ENCODE measurements around the gene IFNB1. TPM values are rescaled to one million over a fixed set of nuclear protein-coding genes. Genes with fewer than 3 reads are reported as not detected.
A peak's percentile ranks its signal among the peaks of the same experiment; 100 is the strongest.

IFNB1 gene
- total RNA-seq, 1 experiment from 2014 or later: not detected

DNA sequence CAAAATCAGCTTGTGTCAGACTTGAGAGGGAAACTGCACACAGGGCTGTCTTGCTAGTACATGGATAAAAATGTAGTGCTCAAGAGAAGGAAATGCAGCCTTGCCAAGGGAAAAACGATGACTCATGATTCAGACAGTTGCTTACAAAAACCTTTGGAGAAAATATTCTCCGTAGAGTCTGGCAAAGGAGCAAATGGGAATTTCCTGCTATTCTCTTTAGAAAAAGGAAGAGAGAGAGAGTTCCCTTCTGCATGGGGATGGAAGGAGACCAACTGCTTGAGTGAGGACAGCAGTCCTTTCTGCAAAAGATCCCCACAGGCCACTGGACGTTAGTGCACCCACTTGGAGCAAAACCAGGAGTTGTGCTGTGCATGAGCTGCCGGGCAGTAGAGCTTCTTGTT is 7.6 kb downstream of the IFNB1 start:
- peak; percentile 57 for DNase-seq (ENCODE audit: low spot score)

DNA sequence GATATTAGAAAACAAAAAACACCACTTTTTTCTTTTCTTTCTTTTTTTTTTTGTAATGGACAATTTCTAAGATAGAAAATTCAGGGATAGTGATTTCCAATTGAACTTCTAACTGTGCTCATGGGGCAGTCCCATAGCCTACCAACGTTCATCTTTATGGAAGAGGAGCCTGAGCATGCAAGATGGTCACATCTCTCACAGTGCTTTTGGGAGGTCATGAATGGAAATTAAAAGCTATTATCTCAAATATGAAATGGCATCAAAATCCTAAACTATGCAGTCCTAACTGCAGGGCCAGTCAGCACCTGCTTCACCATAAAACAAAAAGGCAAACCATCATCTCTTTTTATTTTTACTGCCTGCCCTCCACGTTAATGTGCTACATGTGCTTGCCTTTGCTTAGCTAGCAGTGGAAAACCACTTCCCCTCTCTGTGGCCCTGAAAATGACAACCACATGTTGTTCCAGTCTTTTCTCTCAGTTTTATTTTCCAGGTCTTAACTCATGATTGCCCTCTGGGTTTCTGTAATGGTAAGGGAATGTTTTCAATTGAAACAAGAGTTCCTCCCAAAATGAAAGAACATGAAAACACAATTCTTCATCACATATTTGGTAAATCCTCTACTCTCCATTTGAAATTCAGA is 16.7 kb downstream of the IFNB1 start:
- DNase-seq (ENCODE audit: low spot score): no peak

DNA sequence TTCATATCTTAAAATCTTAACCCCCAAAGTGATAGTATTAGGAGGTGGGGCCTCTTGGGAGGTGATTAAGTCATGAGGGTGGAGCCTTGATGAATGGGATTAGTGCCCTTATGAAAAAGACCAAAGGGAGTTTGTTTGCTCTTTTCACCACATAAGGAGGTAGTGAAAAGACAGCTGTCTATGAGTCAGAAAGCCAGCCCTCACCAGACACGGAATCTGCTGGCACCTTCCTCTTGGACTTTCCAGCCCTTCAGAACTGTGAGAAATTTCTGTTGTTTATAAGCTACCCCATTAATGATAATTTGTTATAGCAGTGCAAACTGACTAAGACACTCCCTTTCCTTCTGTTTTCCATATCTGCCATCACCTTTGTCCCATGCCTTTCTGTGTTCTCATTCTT is 20.8 kb downstream of the IFNB1 start:
- peak; percentile 52 for DNase-seq (ENCODE audit: low spot score)

DNA sequence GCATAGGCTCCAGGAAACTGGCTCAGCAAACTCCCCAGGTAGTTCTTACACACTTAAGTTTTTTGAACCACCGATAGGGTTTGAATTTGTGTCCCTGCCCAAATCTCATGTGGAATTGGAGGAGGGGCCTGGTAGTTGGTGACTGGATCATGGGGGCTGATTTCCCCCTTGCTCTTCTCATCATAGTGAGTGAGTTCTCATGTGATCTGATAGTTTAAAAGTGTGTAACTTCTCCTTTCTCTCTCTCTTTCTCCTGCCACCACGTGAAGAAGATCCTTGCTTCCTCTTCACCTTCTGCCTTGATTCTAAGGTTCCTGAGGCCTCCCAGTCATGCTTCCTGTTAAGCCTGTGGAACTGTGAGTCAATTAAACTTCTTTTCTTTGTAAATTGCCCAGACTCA is 23.9 kb downstream of the IFNB1 start:
- DNase-seq (ENCODE audit: low spot score): no peak

DNA sequence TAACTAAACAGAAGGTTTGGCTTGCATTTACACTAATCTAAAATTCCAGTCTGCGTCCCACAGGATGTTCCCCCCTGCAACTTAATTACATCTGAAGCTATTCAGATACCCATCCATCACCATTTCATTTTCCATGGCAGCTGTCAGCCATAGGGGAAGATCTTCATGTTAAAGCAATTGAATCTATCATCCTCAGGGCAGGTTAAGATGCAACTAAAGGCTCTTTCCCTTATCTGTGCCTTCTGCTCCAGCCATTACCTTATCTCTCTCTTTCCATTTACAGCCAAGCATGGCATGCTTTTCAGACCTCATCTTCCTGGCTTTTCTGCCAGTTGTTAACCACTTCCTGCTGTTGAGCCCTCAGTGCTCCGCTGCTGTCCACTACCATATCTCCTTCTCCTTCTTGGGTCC is 30.5 kb downstream of the IFNB1 start:
- DNase-seq (ENCODE audit: low spot score): no peak

DNA sequence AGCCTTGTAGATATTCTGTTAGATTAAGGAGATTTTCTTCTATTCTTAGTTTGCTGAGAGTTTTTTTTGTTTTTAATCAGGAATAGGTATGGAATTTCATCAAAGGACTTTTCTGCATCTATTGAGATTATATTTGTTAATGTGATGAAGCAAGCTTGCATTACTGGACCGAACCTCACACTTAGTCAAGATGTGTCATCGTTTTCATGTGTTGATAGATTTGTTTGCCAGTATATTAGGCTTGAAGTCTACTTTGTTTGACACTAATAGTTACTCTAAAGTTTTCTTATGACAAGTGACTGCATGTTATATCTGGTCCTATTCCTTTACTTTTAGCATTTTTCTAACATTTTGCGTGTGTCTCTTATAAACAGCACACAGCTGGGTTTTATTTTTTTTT is 33.9 kb downstream of the IFNB1 start:
- no peak for DNase-seq (ENCODE audit: low spot score)

DNA sequence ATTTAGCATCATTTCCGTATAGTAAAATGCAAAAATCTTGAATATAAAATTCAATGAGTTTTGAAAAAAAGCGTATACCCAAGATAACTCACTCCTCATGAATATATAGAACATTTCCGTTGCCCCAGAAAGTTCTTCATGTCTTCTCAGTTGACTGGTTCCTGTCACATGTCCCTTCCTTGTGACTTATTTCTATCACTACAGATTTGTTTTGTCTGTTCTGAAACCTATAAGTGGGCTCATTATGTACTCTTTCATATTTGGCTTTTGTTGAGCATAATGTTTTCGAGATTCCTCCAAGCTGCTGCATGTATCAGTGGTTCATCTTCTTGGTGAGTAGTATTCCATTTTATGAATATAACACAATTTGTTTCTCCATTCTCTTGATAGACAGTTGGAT is 35.3 kb downstream of the IFNB1 start:
- DNase-seq (ENCODE audit: low spot score): no peak

DNA sequence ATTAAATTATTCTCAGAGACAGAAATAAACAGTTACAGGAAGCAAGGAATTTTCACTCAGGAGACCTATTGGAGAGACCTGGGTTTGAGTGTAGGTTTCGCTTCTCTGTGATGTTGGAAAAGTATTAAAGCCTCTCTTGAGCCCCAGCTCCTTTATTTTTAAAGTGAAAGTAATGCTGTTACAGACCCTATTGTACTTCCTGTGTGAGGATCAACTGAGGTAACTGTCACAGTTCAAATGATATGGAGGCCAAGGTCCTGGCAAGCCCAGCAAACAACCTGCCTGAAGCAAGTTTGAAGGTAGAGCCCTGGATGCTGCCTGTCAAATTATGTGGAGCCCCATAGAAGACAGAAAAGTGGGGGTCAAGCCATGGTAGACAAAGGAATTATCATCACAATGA is 38.4 kb downstream of the IFNB1 start:
- no peak for DNase-seq (ENCODE audit: low spot score)

DNA sequence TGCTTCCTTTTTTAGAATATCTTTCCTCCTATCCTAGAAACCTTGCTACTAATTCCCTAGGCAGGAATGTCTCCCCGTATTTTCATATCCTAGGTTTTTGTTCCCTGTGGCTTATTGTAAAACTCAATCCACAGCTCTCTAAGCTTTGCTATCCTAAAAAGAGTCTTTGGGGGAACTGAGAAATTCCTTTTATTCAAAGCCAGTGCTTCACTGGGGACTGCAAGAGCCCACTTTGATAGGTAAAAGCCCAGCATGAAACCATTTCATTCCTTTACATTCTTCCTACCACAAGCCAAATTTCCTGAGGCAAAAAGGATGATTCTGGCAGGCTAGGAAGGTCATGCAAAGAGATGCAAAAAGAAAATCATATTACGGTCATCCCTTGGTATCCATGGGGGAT is 40.5 kb downstream of the IFNB1 start:
- DNase-seq (ENCODE audit: low spot score): no peak

DNA sequence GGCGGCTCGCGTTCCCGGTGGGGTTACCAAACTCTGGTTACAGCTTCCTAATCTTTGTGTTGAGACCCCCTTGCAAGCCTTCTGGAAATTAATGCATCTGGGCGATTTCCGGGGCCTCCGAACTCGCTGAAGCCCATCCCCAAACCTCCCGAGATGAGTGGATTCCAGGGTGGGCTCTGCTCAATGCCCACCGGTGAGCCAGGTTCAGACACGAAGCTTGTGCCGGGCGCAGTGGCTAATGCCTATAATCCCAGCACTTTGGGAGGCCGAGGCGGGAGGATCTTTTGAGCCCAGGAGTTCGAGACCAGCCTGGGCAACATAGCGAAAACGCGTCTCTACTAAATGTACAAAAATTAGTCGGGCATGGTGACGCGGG is 45.9 kb downstream of the IFNB1 start:
- DNase-seq (ENCODE audit: low spot score): no peak

DNA sequence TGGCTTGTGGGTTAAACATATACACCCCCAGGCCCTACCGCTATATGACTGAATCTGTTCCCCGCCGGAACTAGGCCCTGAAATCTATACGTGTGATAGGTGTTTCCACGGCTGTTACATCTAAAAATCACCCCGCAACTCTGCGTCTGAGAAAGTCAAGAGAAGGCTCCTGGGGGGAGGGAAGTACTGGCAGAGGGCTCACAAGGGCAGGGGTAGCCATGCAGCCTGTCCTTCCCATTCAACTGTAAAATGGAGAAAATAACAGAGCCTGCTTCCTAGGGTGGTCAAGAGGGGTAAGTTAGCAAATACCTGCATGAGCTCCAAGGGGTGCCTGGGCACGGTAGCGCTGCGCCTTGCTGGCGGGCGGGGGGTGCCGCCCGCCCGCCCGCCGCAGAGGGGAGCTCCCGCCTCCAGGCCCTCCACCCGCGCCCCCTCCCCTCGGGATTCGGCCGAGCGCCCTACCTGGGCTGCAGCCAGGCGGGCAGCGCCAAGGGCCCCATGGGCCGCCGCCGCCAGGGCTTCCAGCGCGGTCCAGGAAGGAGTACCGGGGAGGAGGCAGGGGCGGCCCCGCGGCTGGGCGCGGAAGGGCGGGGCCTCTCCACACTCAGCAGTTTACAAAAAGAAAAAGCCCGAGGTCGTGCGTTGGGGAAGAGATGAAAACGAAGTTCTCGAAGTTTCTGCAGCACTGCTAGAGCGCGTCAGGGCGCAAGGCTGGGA is 46.5 kb downstream of the IFNB1 start, which contains the start of gene HACD4:
TSS of gene HACD4 (minus strand) at position 550 of the 717 bp plus-strand sequence. CDS start at position 500, 50 bp downstream.
- no peak for DNase-seq (ENCODE audit: low spot score)

DNA sequence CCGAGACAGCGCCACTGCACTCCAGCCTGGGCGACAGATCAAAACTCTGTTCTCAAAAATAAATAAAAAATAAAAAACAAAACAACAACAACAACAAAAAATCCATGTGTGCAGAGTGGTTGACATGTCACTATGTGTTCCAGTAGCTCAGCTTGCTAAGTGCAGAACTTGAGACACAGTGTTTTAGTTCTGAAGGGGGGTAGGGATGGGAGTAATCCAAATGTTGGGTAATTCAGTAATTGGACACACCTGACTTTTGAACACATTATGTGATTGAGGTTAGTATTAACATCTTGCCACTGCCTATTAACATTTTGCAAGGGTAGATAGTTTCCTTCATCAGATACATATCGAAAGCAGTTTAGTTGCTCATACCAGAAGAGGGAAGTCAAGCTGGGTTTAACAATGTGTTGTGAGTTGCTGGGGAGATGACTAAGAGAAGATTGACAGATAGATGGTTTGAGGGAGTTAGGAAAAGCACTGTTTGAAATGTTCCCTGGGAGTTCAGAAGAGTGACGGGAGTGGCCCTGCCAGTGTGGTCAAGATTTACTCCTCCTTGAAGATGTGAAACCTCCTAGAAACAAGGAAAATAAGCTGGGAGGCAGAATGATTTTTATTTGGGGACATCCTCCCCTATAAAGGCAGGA is 47.2 kb downstream of the IFNB1 start:
- no peak for DNase-seq (ENCODE audit: low spot score)

DNA sequence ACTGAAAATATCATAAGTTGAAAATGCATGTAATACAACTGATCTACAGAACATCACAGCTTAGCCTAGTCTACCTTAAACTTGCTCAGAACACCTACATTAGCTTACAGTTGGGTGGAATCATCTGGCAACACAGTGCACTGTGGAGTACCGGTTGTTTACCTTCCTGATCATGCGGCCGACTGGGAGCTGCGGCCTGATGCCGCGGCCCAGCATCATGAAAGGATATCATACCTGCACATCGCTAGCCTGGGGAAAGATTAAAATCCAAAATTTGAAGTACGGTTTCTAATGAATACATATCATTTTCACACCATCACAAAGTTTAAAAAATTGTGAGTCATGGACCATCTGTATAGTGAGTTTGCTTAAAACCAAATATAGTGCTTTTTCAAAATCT is 48.1 kb downstream of the IFNB1 start:
- no peak for DNase-seq (ENCODE audit: low spot score)

DNA sequence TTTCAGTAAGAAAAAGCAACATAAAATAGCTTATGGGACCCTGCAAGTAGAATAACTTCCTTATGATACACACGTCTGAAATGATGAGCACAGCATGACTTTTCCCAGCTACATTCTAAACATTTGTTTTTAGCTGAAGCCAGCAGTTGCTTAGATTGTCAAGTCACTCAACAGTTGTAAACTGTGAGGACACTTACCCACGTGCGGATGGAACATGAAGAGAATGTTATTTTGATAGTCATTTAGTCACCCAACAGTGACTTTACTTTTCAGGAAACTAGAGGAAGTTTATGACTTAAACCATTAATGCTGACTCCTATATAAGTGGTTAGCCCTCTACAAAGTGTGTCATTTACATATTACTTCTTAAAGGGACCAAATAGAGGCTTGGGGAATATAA is 49.3 kb downstream of the IFNB1 start:
- DNase-seq (ENCODE audit: low spot score): no peak

DNA sequence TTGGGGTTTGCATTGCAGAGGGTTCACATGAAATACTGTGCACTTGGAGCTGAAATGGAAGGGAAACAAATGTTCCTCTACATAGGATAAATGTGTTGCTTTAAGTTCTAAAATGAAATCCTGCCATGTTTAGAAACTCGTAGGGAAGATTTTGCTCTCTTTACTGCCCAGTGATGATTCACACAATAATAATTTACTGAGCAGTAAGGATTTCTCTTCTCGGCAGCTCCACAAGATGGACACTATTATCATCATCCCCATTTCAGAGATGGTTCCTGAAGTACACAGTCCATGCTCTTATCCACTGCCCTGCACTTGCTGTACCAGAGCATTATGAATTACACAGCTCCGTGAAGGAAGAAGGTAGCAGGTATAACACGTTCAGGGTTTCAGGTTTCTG is 50.4 kb downstream of the IFNB1 start:
- DNase-seq (ENCODE audit: low spot score): no peak

Small RNAs within 50 kb of the gene (small RNA-seq; reads per million reads assigned to genes)
- not detected for gene IFNWP4

Other genes with a start within 250 kb of the IFNB1 start
- gene HACD4, start 46.3 kb downstream of the IFNB1 start, total RNA-seq (2014; rRNA removed; shearing (Covaris generic)): not detected in 2 replicates
- gene IFNW1, start 63.9 kb upstream of the IFNB1 start, total RNA-seq (2014; rRNA removed; shearing (Covaris generic)): not detected in 2 replicates
- not detected in 2 replicates for gene IFNA21, start 88.7 kb upstream of the IFNB1 start, total RNA-seq (2014; rRNA removed; shearing (Covaris generic))
- not detected in 2 replicates for gene IFNA4, start 109.6 kb upstream of the IFNB1 start, total RNA-seq (2014; rRNA removed; shearing (Covaris generic))
- not detected in 2 replicates for gene IFNA7, start 124.3 kb upstream of the IFNB1 start, total RNA-seq (2014; rRNA removed; shearing (Covaris generic))
- gene IFNA10, start 129.2 kb upstream of the IFNB1 start, total RNA-seq (2014; rRNA removed; shearing (Covaris generic)): not detected in 2 replicates
- not detected in 2 replicates for gene IFNA16, start 139.4 kb upstream of the IFNB1 start, total RNA-seq (2014; rRNA removed; shearing (Covaris generic))
- gene IFNA17, start 150.3 kb upstream of the IFNB1 start, total RNA-seq (2014; rRNA removed; shearing (Covaris generic)): not detected in 2 replicates
- not detected in 2 replicates for gene IFNA14, start 162.1 kb upstream of the IFNB1 start, total RNA-seq (2014; rRNA removed; shearing (Covaris generic))
- gene IFNA5, start 227.4 kb upstream of the IFNB1 start, total RNA-seq (2014; rRNA removed; shearing (Covaris generic)): not detected in 2 replicates